Measurements from ENCODE around the gene PLD5.
"Not testable (repeated sequence)": the region's sequence is repeated elsewhere in the genome, so short reads cannot be mapped to it uniquely, and the experiment has no call there.

PLD5 gene

DNA sequence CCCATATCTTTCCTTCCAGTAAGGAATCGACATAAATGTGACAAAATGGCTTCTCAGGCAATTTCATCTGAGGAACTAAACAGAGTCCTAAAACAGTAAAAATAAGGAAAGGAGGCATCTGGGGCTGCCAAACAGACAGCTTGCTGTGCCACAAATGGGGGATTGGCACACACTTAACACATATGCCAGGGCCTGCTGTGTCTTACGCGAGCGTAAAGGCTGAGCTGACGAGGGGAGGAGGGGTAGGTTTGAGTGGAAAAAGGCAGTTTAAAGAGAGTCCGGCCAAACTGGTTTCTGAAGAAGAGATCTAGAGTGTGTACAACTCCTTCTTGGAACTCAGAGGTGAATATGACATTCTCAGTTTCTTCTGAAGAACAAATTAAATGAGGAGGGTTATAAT, 281.5 kb downstream of the PLD5 start:
- Histone ChIP-seq H3K27ac (ENCODE audit: low read depth, low read length) (no peak overlapping the region), H3K9ac (ENCODE audit: low read length in 5 of 5) (no peak overlapping the region), H3K27me3 (ENCODE audit: control insufficient read depth in 5 of 5, insufficient read depth in 4 of 5, low read length in 5 of 5) (no peaks in the 10 kb centered on the region), H3K4me3 (ENCODE audit: low read depth in 1 of 5, low read length in 5 of 5) (no peak overlapping the region), H3K36me3 (ENCODE audit: control insufficient read depth in 5 of 5, insufficient read depth in 5 of 5, low read length in 5 of 5) (no peaks in the 10 kb centered on the region), H3K4me1 (ENCODE audit: control insufficient read depth in 5 of 5, insufficient read depth in 5 of 5, low read length in 5 of 5) (no peaks in the 10 kb centered on the region), H3K9me3 (ENCODE audit: control insufficient read depth in 5 of 5, low read length in 5 of 5) (no peaks in the 10 kb centered on the region)

DNA sequence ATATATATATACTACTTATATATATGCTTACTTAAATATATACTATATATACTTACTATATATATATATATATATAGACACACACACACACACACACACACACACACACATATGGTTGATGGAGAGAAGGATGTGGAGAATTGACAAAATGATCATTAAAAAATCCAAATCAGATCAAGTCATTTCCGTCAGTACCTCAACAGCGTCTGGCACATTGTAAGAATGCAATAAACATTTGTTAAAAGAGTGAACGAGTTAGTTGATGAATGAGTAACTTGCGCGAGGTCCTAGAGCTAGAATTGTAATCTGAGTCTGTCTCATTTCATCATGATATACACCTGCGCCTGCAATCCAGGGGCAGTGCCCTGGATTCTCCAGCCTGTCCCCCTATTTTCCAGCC, 282.6 kb downstream of the PLD5 start:
- no peak overlapping the region for H3K9ac ChIP-seq (ENCODE audit: low read length in 5 of 5)
- H3K36me3 ChIP-seq (ENCODE audit: control insufficient read depth in 5 of 5, insufficient read depth in 5 of 5, low read length in 5 of 5) = no peaks in the 10 kb centered on the region
- no peak overlapping the region for H3K27ac ChIP-seq (ENCODE audit: low read depth, low read length)
- no peak overlapping the region for H3K4me3 ChIP-seq (ENCODE audit: low read depth in 1 of 5, low read length in 5 of 5)
- H3K9me3 ChIP-seq (ENCODE audit: control insufficient read depth in 5 of 5, low read length in 5 of 5) = peaks cover 0 to 5% (median 3%) of the 10 kb centered on the region in 5 donors
- H3K27me3 ChIP-seq (ENCODE audit: control insufficient read depth in 5 of 5, insufficient read depth in 4 of 5, low read length in 5 of 5) = no peaks in the 10 kb centered on the region
- H3K4me1 ChIP-seq (ENCODE audit: control insufficient read depth in 5 of 5, insufficient read depth in 5 of 5, low read length in 5 of 5) = no peaks in the 10 kb centered on the region

DNA sequence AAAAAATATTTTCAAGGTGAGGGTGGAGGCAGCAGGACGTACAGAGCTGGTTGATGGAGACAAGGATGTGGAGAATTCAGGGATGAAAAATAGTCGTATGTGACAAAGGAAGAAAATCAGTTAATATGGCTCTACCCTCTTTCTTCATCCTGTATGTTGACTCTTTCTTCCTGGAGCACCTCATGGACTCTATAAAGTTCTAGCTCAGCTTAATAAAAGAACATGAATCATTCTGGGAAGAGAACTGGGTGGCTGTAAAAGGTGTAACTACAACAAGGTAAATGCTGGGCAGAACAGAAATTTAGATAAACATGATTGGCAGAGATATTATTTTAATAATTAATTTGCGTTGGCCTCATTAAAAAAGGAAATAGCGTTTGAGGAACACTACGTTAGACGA, 283.8 kb downstream of the PLD5 start:
- peaks cover 0 to 5% (median 3%) of the 10 kb centered on the region in 5 donors for H3K9me3 ChIP-seq (ENCODE audit: control insufficient read depth in 5 of 5, low read length in 5 of 5)
- H3K36me3 ChIP-seq (ENCODE audit: control insufficient read depth in 5 of 5, insufficient read depth in 5 of 5, low read length in 5 of 5) = no peaks in the 10 kb centered on the region
- H3K4me1 ChIP-seq (ENCODE audit: control insufficient read depth in 5 of 5, insufficient read depth in 5 of 5, low read length in 5 of 5) = no peaks in the 10 kb centered on the region
- no peaks in the 10 kb centered on the region for H3K27me3 ChIP-seq (ENCODE audit: control insufficient read depth in 5 of 5, insufficient read depth in 4 of 5, low read length in 5 of 5)
- no peak overlapping the region for H3K27ac ChIP-seq (ENCODE audit: low read depth, low read length)
- H3K4me3 ChIP-seq (ENCODE audit: low read depth in 1 of 5, low read length in 5 of 5) = no peak overlapping the region
- no peak overlapping the region for H3K9ac ChIP-seq (ENCODE audit: low read length in 5 of 5)

DNA sequence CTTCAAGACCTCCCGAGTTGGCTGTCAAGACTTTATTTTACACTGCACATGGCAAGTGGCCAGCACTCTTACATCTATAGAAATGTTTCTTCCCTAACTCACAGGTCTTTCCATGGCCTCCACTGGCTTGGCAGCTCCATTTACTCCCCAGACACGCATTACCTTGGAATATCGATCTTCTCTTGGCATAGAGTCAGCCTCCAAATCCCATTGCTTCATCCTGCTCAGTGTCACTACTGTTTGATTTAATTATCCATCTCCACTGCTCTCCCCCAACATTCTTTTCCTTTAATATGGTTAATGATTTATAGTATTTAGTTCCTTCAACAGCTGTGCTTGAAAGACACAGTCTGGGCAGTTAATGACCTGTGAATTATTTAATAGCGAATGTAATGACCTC, 284.4 kb downstream of the PLD5 start:
- Histone ChIP-seq H3K27ac (ENCODE audit: low read depth, low read length) (no peak overlapping the region), H3K4me1 (ENCODE audit: control insufficient read depth in 5 of 5, insufficient read depth in 5 of 5, low read length in 5 of 5) (no peaks in the 10 kb centered on the region), H3K9ac (ENCODE audit: low read length in 5 of 5) (no peak overlapping the region), H3K27me3 (ENCODE audit: control insufficient read depth in 5 of 5, insufficient read depth in 4 of 5, low read length in 5 of 5) (no peaks in the 10 kb centered on the region), H3K4me3 (ENCODE audit: low read depth in 1 of 5, low read length in 5 of 5) (no peak overlapping the region), H3K9me3 (ENCODE audit: control insufficient read depth in 5 of 5, low read length in 5 of 5) (peaks cover 0 to 5% (median 3%) of the 10 kb centered on the region in 5 donors), H3K36me3 (ENCODE audit: control insufficient read depth in 5 of 5, insufficient read depth in 5 of 5, low read length in 5 of 5) (no peaks in the 10 kb centered on the region)

DNA sequence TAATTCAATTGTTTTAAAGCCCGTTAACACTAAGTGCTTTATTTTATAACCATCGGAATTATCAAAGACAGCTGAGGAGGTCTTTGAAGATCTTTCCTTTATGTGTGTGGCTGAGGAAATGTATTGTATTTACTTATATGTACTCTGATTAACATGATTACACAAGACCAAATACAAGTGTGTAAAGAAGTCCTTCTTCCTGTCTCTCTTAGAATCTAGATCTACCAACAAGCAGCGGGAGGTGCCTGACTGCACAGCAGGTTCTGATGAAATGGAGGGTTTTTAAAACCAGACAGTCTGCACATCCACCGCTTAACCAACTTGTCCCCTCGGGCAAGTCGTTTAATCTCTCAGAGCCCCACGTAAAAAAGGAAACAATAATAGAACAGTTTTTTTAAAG, 285.1 kb downstream of the PLD5 start:
- peaks cover 0 to 5% (median 3%) of the 10 kb centered on the region in 5 donors for H3K9me3 ChIP-seq (ENCODE audit: control insufficient read depth in 5 of 5, low read length in 5 of 5)
- H3K27me3 ChIP-seq (ENCODE audit: control insufficient read depth in 5 of 5, insufficient read depth in 4 of 5, low read length in 5 of 5) = no peaks in the 10 kb centered on the region
- no peaks in the 10 kb centered on the region for H3K36me3 ChIP-seq (ENCODE audit: control insufficient read depth in 5 of 5, insufficient read depth in 5 of 5, low read length in 5 of 5)
- H3K27ac ChIP-seq (ENCODE audit: low read depth, low read length) = no peak overlapping the region
- H3K9ac ChIP-seq (ENCODE audit: low read length in 5 of 5) = no peak overlapping the region
- H3K4me3 ChIP-seq (ENCODE audit: low read depth in 1 of 5, low read length in 5 of 5) = no peak overlapping the region
- no peaks in the 10 kb centered on the region for H3K4me1 ChIP-seq (ENCODE audit: control insufficient read depth in 5 of 5, insufficient read depth in 5 of 5, low read length in 5 of 5)

DNA sequence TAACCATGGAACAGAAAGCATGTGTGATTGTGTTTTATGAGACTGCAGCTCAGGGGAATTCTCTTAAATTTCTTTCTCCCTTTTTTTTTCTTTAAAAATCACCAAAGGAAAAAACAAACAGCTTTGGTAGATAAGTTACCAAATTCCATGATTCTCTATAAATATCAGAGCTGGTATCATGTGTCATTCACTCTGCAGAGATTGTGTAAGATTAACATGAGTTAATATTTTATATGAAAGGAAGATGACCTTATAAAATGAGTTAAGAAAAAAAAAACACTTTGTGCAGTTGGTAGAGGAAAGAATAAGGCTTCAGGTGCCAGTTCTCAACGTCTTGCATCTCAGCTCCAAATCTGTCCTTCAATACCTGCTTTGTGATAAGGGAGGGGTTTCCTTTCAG, 287.4 kb downstream of the PLD5 start:
- H3K9ac ChIP-seq (ENCODE audit: low read length in 5 of 5) = no peak overlapping the region
- H3K9me3 ChIP-seq (ENCODE audit: control insufficient read depth in 5 of 5, low read length in 5 of 5) = peaks cover 0 to 5% (median 3%) of the 10 kb centered on the region in 5 donors
- H3K4me3 ChIP-seq (ENCODE audit: low read depth in 1 of 5, low read length in 5 of 5) = no peak overlapping the region
- no peaks in the 10 kb centered on the region for H3K27me3 ChIP-seq (ENCODE audit: control insufficient read depth in 5 of 5, insufficient read depth in 4 of 5, low read length in 5 of 5)
- H3K36me3 ChIP-seq (ENCODE audit: control insufficient read depth in 5 of 5, insufficient read depth in 5 of 5, low read length in 5 of 5) = no peaks in the 10 kb centered on the region
- H3K27ac ChIP-seq (ENCODE audit: low read depth, low read length) = no peak overlapping the region
- H3K4me1 ChIP-seq (ENCODE audit: control insufficient read depth in 5 of 5, insufficient read depth in 5 of 5, low read length in 5 of 5) = no peaks in the 10 kb centered on the region

DNA sequence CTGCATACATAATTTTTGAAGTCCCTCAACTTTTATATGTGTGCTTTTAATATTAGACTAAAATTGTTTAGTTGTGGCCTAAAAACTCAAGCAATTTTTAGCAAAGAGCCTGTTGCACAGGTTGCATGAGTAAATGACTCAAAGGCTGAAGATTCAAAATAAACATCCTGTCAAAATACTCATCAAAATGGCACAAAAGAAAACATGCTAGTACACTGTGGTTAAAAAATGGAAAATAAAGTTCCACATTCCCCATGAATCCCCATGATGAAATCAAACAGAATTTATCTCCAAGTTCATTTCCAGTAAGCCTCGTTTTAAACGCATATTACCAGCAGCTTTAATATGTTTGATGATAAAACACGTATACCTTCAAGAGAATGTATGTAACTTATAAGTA, 295.5 kb downstream of the PLD5 start:
- no peaks in the 10 kb centered on the region for H3K36me3 ChIP-seq (ENCODE audit: control insufficient read depth in 5 of 5, insufficient read depth in 5 of 5, low read length in 5 of 5)
- H3K9me3 ChIP-seq (ENCODE audit: control insufficient read depth in 5 of 5, low read length in 5 of 5) = no peaks in the 10 kb centered on the region
- no peak overlapping the region for H3K9ac ChIP-seq (ENCODE audit: low read length in 5 of 5)
- no peak overlapping the region for H3K4me3 ChIP-seq (ENCODE audit: low read depth in 1 of 5, low read length in 5 of 5)
- no peaks in the 10 kb centered on the region for H3K27me3 ChIP-seq (ENCODE audit: control insufficient read depth in 5 of 5, insufficient read depth in 4 of 5, low read length in 5 of 5)
- H3K27ac ChIP-seq (ENCODE audit: low read depth, low read length) = no peak overlapping the region
- no peaks in the 10 kb centered on the region for H3K4me1 ChIP-seq (ENCODE audit: control insufficient read depth in 5 of 5, insufficient read depth in 5 of 5, low read length in 5 of 5)

DNA sequence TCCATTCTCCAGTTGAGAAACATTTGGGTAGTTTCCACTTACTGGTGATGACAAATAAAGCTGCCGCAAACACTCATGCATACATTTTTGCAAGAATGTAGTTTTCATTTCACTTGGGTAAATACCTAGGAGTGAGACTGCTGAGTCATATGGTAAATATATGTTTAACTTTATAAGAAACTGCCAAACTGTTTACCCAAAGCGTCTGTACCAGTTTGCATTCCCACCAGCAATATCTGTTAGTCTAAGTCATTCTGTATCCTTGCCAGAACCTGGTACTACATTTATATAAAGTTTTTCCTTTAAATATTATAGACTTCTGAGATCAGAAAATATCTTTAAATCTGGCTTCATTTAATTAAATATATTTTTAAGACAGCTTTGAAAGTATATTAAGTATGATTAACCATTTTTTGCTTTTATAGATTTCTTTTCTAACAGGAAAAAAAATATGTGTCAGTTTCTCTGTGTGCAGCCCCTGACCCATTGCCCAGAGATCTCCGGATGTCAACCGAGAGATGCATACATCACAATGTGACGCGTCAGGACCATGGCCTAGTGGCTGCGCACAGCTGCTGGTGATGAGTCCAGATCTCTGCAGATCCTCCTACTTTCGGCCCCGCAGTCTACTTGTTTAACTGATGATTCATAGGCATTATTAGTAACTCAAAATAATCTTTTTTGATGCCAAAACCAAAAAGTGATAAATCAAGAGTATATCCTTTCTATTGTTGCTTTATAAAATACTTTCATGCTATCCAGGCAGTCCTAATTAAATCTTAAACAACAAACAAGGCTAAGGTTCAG, 298.5 kb downstream of the PLD5 start:
- Histone ChIP-seq H3K4me1 (ENCODE audit: control insufficient read depth in 5 of 5, insufficient read depth in 5 of 5, low read length in 5 of 5) (no peaks in the 10 kb centered on the region), H3K9ac (ENCODE audit: low read length in 5 of 5) (no peak overlapping the region), H3K27me3 (ENCODE audit: control insufficient read depth in 5 of 5, insufficient read depth in 4 of 5, low read length in 5 of 5) (no peaks in the 10 kb centered on the region), H3K9me3 (ENCODE audit: control insufficient read depth in 5 of 5, low read length in 5 of 5) (no peaks in the 10 kb centered on the region), H3K36me3 (ENCODE audit: control insufficient read depth in 5 of 5, insufficient read depth in 5 of 5, low read length in 5 of 5) (no peaks in the 10 kb centered on the region), H3K27ac (ENCODE audit: low read depth, low read length) (no peak overlapping the region), H3K4me3 (ENCODE audit: low read depth in 1 of 5, low read length in 5 of 5) (no peak overlapping the region)

DNA sequence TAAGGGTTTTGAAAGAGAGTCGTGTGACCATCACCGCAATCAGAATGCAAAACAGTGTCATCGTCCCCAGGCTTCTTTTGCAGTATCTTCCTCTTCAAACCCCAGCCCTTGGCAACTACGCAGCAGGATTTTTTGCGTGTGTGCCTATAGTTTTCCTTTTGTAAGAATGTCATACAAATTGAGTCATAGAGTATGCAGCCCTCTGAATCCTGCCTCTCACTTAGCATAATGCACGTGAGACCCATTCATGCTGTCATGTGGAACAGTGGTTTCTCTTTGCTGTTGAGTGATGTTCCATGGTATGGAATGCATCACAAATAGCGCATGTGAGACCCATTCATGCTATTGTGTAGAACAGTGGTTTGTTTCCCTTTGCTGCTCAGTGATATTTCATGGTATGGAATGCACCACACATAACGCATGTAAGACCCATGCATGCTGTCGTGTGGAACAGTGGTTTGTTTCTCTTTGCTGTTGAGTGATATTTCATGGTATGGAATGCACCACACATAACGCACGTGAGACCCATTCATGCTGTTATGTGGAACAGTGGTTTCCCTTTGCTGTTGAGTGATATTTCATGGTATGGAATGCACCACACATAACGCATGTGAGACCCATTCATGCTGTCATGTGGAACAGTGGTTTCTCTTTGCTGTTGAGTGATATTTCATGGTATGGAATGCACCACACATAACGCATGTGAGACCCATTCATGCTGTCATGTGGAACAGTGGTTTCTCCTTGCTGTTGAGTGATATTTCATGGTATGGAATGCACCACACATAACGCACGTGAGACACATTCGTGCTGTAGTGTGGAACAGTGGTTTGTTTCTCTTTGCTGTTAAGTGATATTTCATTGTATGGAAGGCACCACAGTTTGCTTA, 299.4 kb downstream of the PLD5 start:
- H3K4me3 ChIP-seq (ENCODE audit: low read depth in 1 of 5, low read length in 5 of 5); H3K36me3 ChIP-seq (ENCODE audit: control insufficient read depth in 5 of 5, insufficient read depth in 5 of 5, low read length in 5 of 5); H3K9ac ChIP-seq (ENCODE audit: low read length in 5 of 5); H3K9me3 ChIP-seq (ENCODE audit: control insufficient read depth in 5 of 5, low read length in 5 of 5); H3K4me1 ChIP-seq (ENCODE audit: control insufficient read depth in 5 of 5, insufficient read depth in 5 of 5, low read length in 5 of 5); H3K27ac ChIP-seq (ENCODE audit: low read depth, low read length); H3K27me3 ChIP-seq (ENCODE audit: control insufficient read depth in 5 of 5, insufficient read depth in 4 of 5, low read length in 5 of 5): not testable (repeated sequence)

DNA sequence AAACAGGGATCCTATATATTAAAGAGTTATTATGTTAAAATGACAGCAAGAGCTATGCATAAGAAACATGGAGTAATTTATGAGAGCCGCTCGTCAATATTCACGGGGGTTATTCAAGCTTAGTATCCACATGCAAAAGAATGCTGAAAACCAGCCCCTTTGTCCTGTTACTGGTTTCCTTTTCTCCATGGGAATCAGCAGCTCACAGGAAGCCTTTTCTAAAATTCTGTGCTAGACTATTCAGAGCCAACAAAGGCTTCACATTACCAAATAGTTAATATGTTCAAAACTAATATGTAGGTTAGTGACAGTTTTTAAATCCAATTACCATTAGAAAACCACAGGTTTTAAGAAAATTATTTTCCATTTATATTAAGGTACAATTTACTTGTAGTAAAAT, 300.0 kb downstream of the PLD5 start:
- Histone ChIP-seq H3K4me1 (ENCODE audit: control insufficient read depth in 5 of 5, insufficient read depth in 5 of 5, low read length in 5 of 5) (no peaks in the 10 kb centered on the region), H3K9ac (ENCODE audit: low read length in 5 of 5) (no peak overlapping the region), H3K4me3 (ENCODE audit: low read depth in 1 of 5, low read length in 5 of 5) (no peak overlapping the region), H3K36me3 (ENCODE audit: control insufficient read depth in 5 of 5, insufficient read depth in 5 of 5, low read length in 5 of 5) (no peaks in the 10 kb centered on the region), H3K9me3 (ENCODE audit: control insufficient read depth in 5 of 5, low read length in 5 of 5) (no peaks in the 10 kb centered on the region), H3K27ac (ENCODE audit: low read depth, low read length) (no peak overlapping the region), H3K27me3 (ENCODE audit: control insufficient read depth in 5 of 5, insufficient read depth in 4 of 5, low read length in 5 of 5) (no peaks in the 10 kb centered on the region)
